Activated naive CD8-positive, alpha-beta T cell treated with anti-CD3 and anti-CD28 coated beads for 36 hours (primary cell): ENCODE data around the gene HPDL. TPM values are rescaled to one million over a fixed set of nuclear protein-coding genes. Genes with fewer than 3 reads are reported as not detected.
"Not testable (repeated sequence)": the region's sequence is repeated elsewhere in the genome, so short reads cannot be mapped to it uniquely, and the experiment has no call there.

Source experiments
- DNase-seq: peaks from one replicate; pipeline ENCODE4 v3.0.0; 2021
- H3K27ac Mint-ChIP-seq: one replicate; pipeline ENCODE4 v1.8.0; 2022; ENCODE audit warnings: mild to moderate bottlenecking, moderate library complexity, mixed read lengths
- H3K27me3 Mint-ChIP-seq: one replicate; pipeline ENCODE4 v1.8.0; 2022; ENCODE audit warnings: mild to moderate bottlenecking, mixed read lengths
- H3K36me3 Mint-ChIP-seq: one replicate; pipeline ENCODE4 v1.8.0; 2021; ENCODE audit warnings: mild to moderate bottlenecking, mixed read lengths
- H3K4me1 Mint-ChIP-seq: one replicate; pipeline ENCODE4 v1.8.0; 2021; ENCODE audit warnings: mixed read lengths
- H3K4me3 Mint-ChIP-seq: one replicate; pipeline ENCODE4 v1.8.0; 2022; ENCODE audit warnings: mild to moderate bottlenecking, moderate library complexity, mixed read lengths
- H3K9me3 Mint-ChIP-seq: one replicate; pipeline ENCODE4 v1.8.0; 2022; ENCODE audit warnings: mixed read lengths
- total RNA-seq, 2 experiments: library from RNA; stranded (reverse); gene quantifications; one replicate each; pipeline ENCODE4 v1.2.3, GENCODE V29; 2021

Gene HPDL
- 10 to 100 TPM; 51.8 to 53.0 TPM for total RNA-seq

GRCh38 chr1:45326627-45327623, at the start of gene HPDL:
Gene HPDL (plus strand): TSS chr1:45326895. CDS start chr1:45327149, 254 bp downstream.
- Mint-ChIP-seq H3K4me1 (peaks cover 27% of the 10 kb centered on the region), H3K27me3 (peaks cover 3% of the 10 kb centered on the region), H3K36me3 (peaks cover 27% of the 10 kb centered on the region), H3K9me3 (no peaks in the 10 kb centered on the region), H3K4me3 (peak within 1 kb of the TSS; percentile 87), H3K27ac (peak within 1 kb of the TSS; percentile 91)
- DNase-seq: peak; percentile 81

- Mint-ChIP-seq H3K36me3 (peaks cover 2% of the 10 kb centered on the region), H3K4me3 (no peak overlapping the region), H3K27me3 (no peaks in the 10 kb centered on the region), H3K27ac (no peak overlapping the region), H3K9me3 (peaks cover 3% of the 10 kb centered on the region), H3K4me1 (no peaks in the 10 kb centered on the region)
- no peak for DNase-seq
These were observed 44.3 kb upstream of the HPDL start for GRCh38 chr1:45282351-45282750.

- H3K4me3 Mint-ChIP-seq, DNase-seq, H3K27ac Mint-ChIP-seq, H3K36me3 Mint-ChIP-seq, H3K4me1 Mint-ChIP-seq, H3K27me3 Mint-ChIP-seq, H3K9me3 Mint-ChIP-seq: not testable (repeated sequence)
These were observed 41.8 kb upstream of the HPDL start for GRCh38 chr1:45284858-45285257.

GRCh38 chr1:45286521-45286920, 40.2 kb upstream of the HPDL start:
- H3K4me1 Mint-ChIP-seq, H3K27ac Mint-ChIP-seq, H3K9me3 Mint-ChIP-seq, H3K27me3 Mint-ChIP-seq, H3K36me3 Mint-ChIP-seq, DNase-seq, H3K4me3 Mint-ChIP-seq: not testable (repeated sequence)

GRCh38 chr1:45291002-45291401, 35.7 kb upstream of the HPDL start:
- H3K27me3 Mint-ChIP-seq, H3K4me1 Mint-ChIP-seq, H3K4me3 Mint-ChIP-seq, H3K9me3 Mint-ChIP-seq, DNase-seq, H3K36me3 Mint-ChIP-seq, H3K27ac Mint-ChIP-seq: not testable (repeated sequence)

- Mint-ChIP-seq H3K27ac (no peak overlapping the region), H3K9me3 (no peaks in the 10 kb centered on the region), H3K27me3 (no peaks in the 10 kb centered on the region), H3K4me3 (no peak overlapping the region), H3K36me3 (no peaks in the 10 kb centered on the region), H3K4me1 (no peaks in the 10 kb centered on the region)
- DNase-seq: no peak
These were observed 35.0 kb upstream of the HPDL start for GRCh38 chr1:45291716-45292115.

- H3K36me3 Mint-ChIP-seq: no peaks in the 10 kb centered on the region
These were observed 28.9 kb upstream of the HPDL start for GRCh38 chr1:45297666-45298356.

GRCh38 chr1:45299296-45299695, 27.4 kb upstream of the HPDL start:
- H3K9me3 Mint-ChIP-seq: no peaks in the 10 kb centered on the region
- H3K4me1 Mint-ChIP-seq: peaks cover 5% of the 10 kb centered on the region
- no peaks in the 10 kb centered on the region for H3K36me3 Mint-ChIP-seq
- no peak for DNase-seq
- no peak overlapping the region for H3K27ac Mint-ChIP-seq
- no peak overlapping the region for H3K4me3 Mint-ChIP-seq
- H3K27me3 Mint-ChIP-seq: no peaks in the 10 kb centered on the region

More at GRCh38 chr1:45297666-45298356, 28.9 kb upstream of the HPDL start:
- no peak for DNase-seq
- H3K9me3 Mint-ChIP-seq: no peaks in the 10 kb centered on the region
- no peak overlapping the region for H3K27ac Mint-ChIP-seq
- peaks cover 2% of the 10 kb centered on the region for H3K4me1 Mint-ChIP-seq
- H3K27me3 Mint-ChIP-seq: no peaks in the 10 kb centered on the region
- H3K4me3 Mint-ChIP-seq: no peak overlapping the region

- H3K4me1 Mint-ChIP-seq: peaks cover 13% of the 10 kb centered on the region
- DNase-seq: peak; percentile 39
- H3K27me3 Mint-ChIP-seq: no peaks in the 10 kb centered on the region
- H3K27ac Mint-ChIP-seq: no peak overlapping the region
- no peaks in the 10 kb centered on the region for H3K9me3 Mint-ChIP-seq
- no peak overlapping the region for H3K4me3 Mint-ChIP-seq
- H3K36me3 Mint-ChIP-seq: no peaks in the 10 kb centered on the region
These were observed 26.6 kb upstream of the HPDL start for GRCh38 chr1:45299981-45300668.

GRCh38 chr1:45300669-45300997, 26.1 kb upstream of the HPDL start:
- Mint-ChIP-seq H3K4me3 (no peak overlapping the region), H3K9me3 (no peaks in the 10 kb centered on the region), H3K27me3 (no peaks in the 10 kb centered on the region), H3K27ac (no peak overlapping the region), H3K4me1 (peaks cover 18% of the 10 kb centered on the region), H3K36me3 (peaks cover 4% of the 10 kb centered on the region)
- DNase-seq: no peak

GRCh38 chr1:45302505-45303150, 24.1 kb upstream of the HPDL start:
- H3K4me1 Mint-ChIP-seq: peaks cover 35% of the 10 kb centered on the region
- no peak for DNase-seq
- H3K9me3 Mint-ChIP-seq: no peaks in the 10 kb centered on the region
- H3K4me3 Mint-ChIP-seq: peak overlapping the region; percentile 57
- H3K27ac Mint-ChIP-seq: peak overlapping the region; percentile 90
- H3K27me3 Mint-ChIP-seq: no peaks in the 10 kb centered on the region
- peaks cover 7% of the 10 kb centered on the region for H3K36me3 Mint-ChIP-seq

- peaks cover 7% of the 10 kb centered on the region for H3K36me3 Mint-ChIP-seq
- peak; percentile 95 for DNase-seq
- H3K27ac Mint-ChIP-seq: peak overlapping the region; percentile 96
- peaks cover 35% of the 10 kb centered on the region for H3K4me1 Mint-ChIP-seq
- H3K9me3 Mint-ChIP-seq: no peaks in the 10 kb centered on the region
- H3K4me3 Mint-ChIP-seq: peak overlapping the region; percentile 90
- H3K27me3 Mint-ChIP-seq: no peaks in the 10 kb centered on the region
These were observed 23.0 kb upstream of the HPDL start for GRCh38 chr1:45303520-45304310.

GRCh38 chr1:45304311-45305081, 22.2 kb upstream of the HPDL start:
- H3K27me3 Mint-ChIP-seq: no peaks in the 10 kb centered on the region
- peak overlapping the region; percentile 90 for H3K4me3 Mint-ChIP-seq
- peak; percentile 19 for DNase-seq
- no peaks in the 10 kb centered on the region for H3K9me3 Mint-ChIP-seq
- peaks cover 7% of the 10 kb centered on the region for H3K36me3 Mint-ChIP-seq
- H3K4me1 Mint-ChIP-seq: peaks cover 35% of the 10 kb centered on the region
- peak overlapping the region; percentile 96 for H3K27ac Mint-ChIP-seq
